Panc1 (cell line): ENCODE results near the gene KRTAP5-1. TPM values are rescaled to one million over a fixed set of nuclear protein-coding genes. Genes with fewer than 3 reads are reported as not detected.

Experiments
- ATAC-seq: fragments of 200-7000 bp; cut with Tn5 transposase; 2 replicates; pipeline ENCODE4 v1.9.1; 2020; ENCODE audit warnings: mild to moderate bottlenecking, moderate library complexity
- BruUV-seq: library from RNA; stranded (reverse); fragments of 400-500 nt; replicated peaks from 2 replicates; lab custom pipeline; 2021; lab: Mats Ljungman, UMichigan
- CTCF ChIA-PET: fragments of 300-600 bp; sonication (Branson Sonifier 250); formaldehyde crosslinking; loops from one replicate; lab custom pipeline; 2022; ENCODE audit warnings: antibody characterized with exemption; lab: Charles Lee
- POLR2A ChIA-PET: fragments of 300-600 bp; sonication (Branson Sonifier 250); formaldehyde crosslinking; loops from one replicate; lab custom pipeline; 2022; ENCODE audit warnings: antibody characterized with exemption; lab: Charles Lee
- DNase-seq: peaks from one replicate; pipeline ENCODE4 v3.0.0-alpha.2; 2010; ENCODE audit warnings: low read depth, low spot score
- H3K27ac ChIP-seq: 2 replicates; pipeline ENCODE4 v1.5.1; 2011; ENCODE audit warnings: mild to moderate bottlenecking, low read length, inconsistent platforms
- H3K27me3 ChIP-seq: fragments of 200-500 bp; sonication (Bioruptor generic); 2 replicates; pipeline ENCODE4 v1.6.0; 2014; ENCODE audit warnings: low read length, inconsistent platforms; ENCODE audit not compliant: control insufficient read depth, insufficient read depth
- H3K36me3 ChIP-seq: fragments of 200-500 bp; sonication (Bioruptor generic); 2 replicates; pipeline ENCODE4 v1.5.1; 2014; ENCODE audit warnings: inconsistent platforms, mild to moderate bottlenecking, low read length, moderate library complexity; ENCODE audit not compliant: control insufficient read depth, insufficient read depth
- H3K4me1 ChIP-seq: 2 replicates; pipeline ENCODE4 v1.5.1; 2011; ENCODE audit warnings: inconsistent platforms, mild to moderate bottlenecking, low read length, moderate library complexity; ENCODE audit not compliant: control insufficient read depth, insufficient read depth
- H3K4me3 ChIP-seq, 2 experiments: 2 replicates each; pipeline ENCODE4 v1.5.1; 2011 to 2012; ENCODE audit warnings: low read depth in 2 of 2, low read length in 2 of 2, mild to moderate bottlenecking in 2 of 2, inconsistent platforms in 1 of 2, moderate library complexity in 1 of 2
- H3K9me3 ChIP-seq: fragments of 200-500 bp; sonication (Bioruptor generic); 2 replicates; pipeline ENCODE4 v1.5.1; 2014; ENCODE audit warnings: low read depth, mild to moderate bottlenecking, inconsistent platforms, low read length, moderate library complexity; ENCODE audit not compliant: control insufficient read depth, insufficient read depth
- CTCF ChIP-seq: fragments of 450-650 bp; IDR thresholded peaks from 2 replicates; pipeline ENCODE4 v1.5.1; 2017; ENCODE audit warnings: mild to moderate bottlenecking
- POLR2AphosphoS5 ChIP-seq: IDR thresholded peaks from 2 replicates; pipeline ENCODE4 v1.6.1; 2012; ENCODE audit warnings: mild to moderate bottlenecking, low read depth, low read length, moderate library complexity
- REST ChIP-seq, 2 experiments: IDR thresholded peaks; 2 replicates each; pipeline ENCODE4 v1.6.1; 2011 to 2012; ENCODE audit warnings: low read depth in 2 of 2, control low read depth in 1 of 2, low read length in 1 of 2, mild to moderate bottlenecking in 1 of 2, moderate library complexity in 1 of 2; ENCODE audit not compliant: insufficient read depth in 1 of 2
- SIN3A ChIP-seq: IDR thresholded peaks from 2 replicates; pipeline ENCODE4 v1.6.1; 2012; ENCODE audit warnings: low read depth, mild to moderate bottlenecking, low read length, moderate library complexity, borderline replicate concordance; ENCODE audit not compliant: insufficient read depth
- TCF7L2 ChIP-seq: IDR thresholded peaks from 2 replicates; pipeline ENCODE4 v1.6.1; 2011; ENCODE audit warnings: mild to moderate bottlenecking, low read depth, low read length, inconsistent platforms
- in situ Hi-C: cut with HindIII; loops from 2 replicates; pipeline ENCODE4 v1.10.0; 2016; ENCODE audit warnings: low sequenced_read_pairs, low pct_unique_long_range_greater_than_20kb
- intact Hi-C: fragments of 100-400 bp; cut with micrococcal nuclease; formaldehyde crosslinking; loops from one replicate; pipeline ENCODE4 v1.10.0; 2022; ENCODE audit not compliant: unreplicated experiment
- total RNA-seq: library from RNA; stranded (reverse); gene quantifications from one replicate; pipeline ENCODE4 v1.2.1, GENCODE V29; 2021; ENCODE audit not compliant: unreplicated experiment

Gene KRTAP5-1
- total RNA-seq, 1 experiment from 2014 or later = not detected

- intact Hi-C loops = no loop called here
- no peak overlapping the region for H3K4me3 ChIP-seq
Measured at GRCh38 chr11:1554981-1555712, 29.9 kb downstream of the KRTAP5-1 start.

More at GRCh38 chr11:1554981-1555712, 29.9 kb downstream of the KRTAP5-1 start:
- CTCF ChIA-PET = interaction anchor here (1.1 to 1.7 kb wide), 4 partner anchors 8 to 19 kb away, joined by 3 to 8 read pairs (median 5); no protein-coding TSS in a partner anchor
- in situ Hi-C loops = no loop called here
- Histone ChIP-seq H3K27ac (no peak overlapping the region), H3K4me1 (peaks cover 17% of the 10 kb centered on the region), H3K9me3 (no peaks in the 10 kb centered on the region), H3K36me3 (no peaks in the 10 kb centered on the region), H3K27me3 (no peaks in the 10 kb centered on the region)
- DNase-seq (no peak), ATAC-seq (no peak)
- BruUV-seq = no TSS peak
- POLR2A ChIA-PET = no interaction called here
- TF ChIP-seq POLR2AphosphoS5 = no peak
- no peak for TF ChIP-seq CTCF
- no peak for TF ChIP-seq SIN3A
- TF ChIP-seq TCF7L2 = no peak
- TF ChIP-seq REST (IDR thresholded peaks at IDR 0.05; ENCODE audit: insufficient read depth in 1 of 2, low read depth in 2 of 2, low read length in 1 of 2) = no peak
